ENCODE data around the gene DVL2. TPM values are rescaled to one million over a fixed set of nuclear protein-coding genes. Genes with fewer than 3 reads are reported as not detected.
A peak's percentile ranks its signal among the peaks of the same experiment; 100 is the strongest.

The DVL2 gene
- total RNA-seq, 1 experiment from 2014 or later: 75.0 TPM

GRCh38 chr17:7213895-7214299 is 20.4 kb downstream of the DVL2 start:
- Histone ChIP-seq H3K4me3 (ENCODE audit: insufficient read depth, low read depth, low read length) (peak overlapping the region; percentile 46), H3K36me3 (replicated peaks; ENCODE audit: control insufficient read depth, insufficient read depth, low read length) (no peaks in the 10 kb centered on the region), H3K27me3 (ENCODE audit: control insufficient read depth, insufficient read depth, low read length) (no peaks in the 10 kb centered on the region)
- peak; percentile 92 for DNase-seq

- DNase-seq: peak; percentile 89
- Histone ChIP-seq H3K4me3 (ENCODE audit: insufficient read depth, low read depth, low read length) (peak overlapping the region; percentile 48), H3K36me3 (replicated peaks; ENCODE audit: control insufficient read depth, insufficient read depth, low read length) (no peaks in the 10 kb centered on the region), H3K27me3 (ENCODE audit: control insufficient read depth, insufficient read depth, low read length) (no peaks in the 10 kb centered on the region)
Measured at GRCh38 chr17:7211491-7212273, 22.6 kb downstream of the DVL2 start.

GRCh38 chr17:7208754-7209460 is 25.4 kb downstream of the DVL2 start:
- no peak overlapping the region for H3K4me3 ChIP-seq (ENCODE audit: insufficient read depth, low read depth, low read length)
- H3K36me3 ChIP-seq (replicated peaks; ENCODE audit: control insufficient read depth, insufficient read depth, low read length): no peaks in the 10 kb centered on the region; the same call in 1 of the 2 replicates
- DNase-seq: no peak
- H3K27me3 ChIP-seq (ENCODE audit: control insufficient read depth, insufficient read depth, low read length): no peaks in the 10 kb centered on the region

- Histone ChIP-seq H3K36me3 (replicated peaks; ENCODE audit: control insufficient read depth, insufficient read depth, low read length) (peaks cover 7% of the 10 kb centered on the region), H3K27me3 (ENCODE audit: control insufficient read depth, insufficient read depth, low read length) (no peaks in the 10 kb centered on the region), H3K4me3 (ENCODE audit: insufficient read depth, low read depth, low read length) (peak overlapping the region; percentile 38)
- peak; percentile 92 for DNase-seq
Measured at GRCh38 chr17:7208027-7208571, 26.2 kb downstream of the DVL2 start.

- H3K27me3 ChIP-seq (ENCODE audit: control insufficient read depth, insufficient read depth, low read length): no peaks in the 10 kb centered on the region
- H3K4me3 ChIP-seq (ENCODE audit: insufficient read depth, low read depth, low read length): peak overlapping the region; percentile 38
- no peak for DNase-seq
- H3K36me3 ChIP-seq (replicated peaks; ENCODE audit: control insufficient read depth, insufficient read depth, low read length): peaks cover 13% of the 10 kb centered on the region
Measured at GRCh38 chr17:7207120-7208001, 27.0 kb downstream of the DVL2 start.

GRCh38 chr17:7205561-7205960 is 28.8 kb downstream of the DVL2 start:
- DNase-seq: no peak
- Histone ChIP-seq H3K36me3 (replicated peaks; ENCODE audit: control insufficient read depth, insufficient read depth, low read length) (peaks cover 18% of the 10 kb centered on the region), H3K27me3 (ENCODE audit: control insufficient read depth, insufficient read depth, low read length) (no peaks in the 10 kb centered on the region), H3K4me3 (ENCODE audit: insufficient read depth, low read depth, low read length) (peak overlapping the region; percentile 61; the same call in 1 of the 2 replicates)

GRCh38 chr17:7204828-7205461 is 29.4 kb downstream of the DVL2 start:
- Histone ChIP-seq H3K27me3 (ENCODE audit: control insufficient read depth, insufficient read depth, low read length) (no peaks in the 10 kb centered on the region), H3K4me3 (ENCODE audit: insufficient read depth, low read depth, low read length) (peak overlapping the region; percentile 61), H3K36me3 (replicated peaks; ENCODE audit: control insufficient read depth, insufficient read depth, low read length) (peaks cover 18% of the 10 kb centered on the region)
- peak; percentile 99 for DNase-seq

GRCh38 chr17:7204336-7204735 is 30.0 kb downstream of the DVL2 start:
- peak overlapping the region; percentile 61; the same call in 1 of the 2 replicates for H3K4me3 ChIP-seq (ENCODE audit: insufficient read depth, low read depth, low read length)
- peaks cover 18% of the 10 kb centered on the region for H3K36me3 ChIP-seq (replicated peaks; ENCODE audit: control insufficient read depth, insufficient read depth, low read length)
- peak; percentile 70 for DNase-seq
- no peaks in the 10 kb centered on the region for H3K27me3 ChIP-seq (ENCODE audit: control insufficient read depth, insufficient read depth, low read length)

- no peaks in the 10 kb centered on the region for H3K27me3 ChIP-seq (ENCODE audit: control insufficient read depth, insufficient read depth, low read length)
- no peak for DNase-seq
- peaks cover 18% of the 10 kb centered on the region for H3K36me3 ChIP-seq (replicated peaks; ENCODE audit: control insufficient read depth, insufficient read depth, low read length)
- H3K4me3 ChIP-seq (ENCODE audit: insufficient read depth, low read depth, low read length): no peak overlapping the region
Measured at GRCh38 chr17:7203391-7203790, 30.9 kb downstream of the DVL2 start.

- Histone ChIP-seq H3K27me3 (ENCODE audit: control insufficient read depth, insufficient read depth, low read length) (no peaks in the 10 kb centered on the region), H3K4me3 (ENCODE audit: insufficient read depth, low read depth, low read length) (no peak overlapping the region), H3K36me3 (replicated peaks; ENCODE audit: control insufficient read depth, insufficient read depth, low read length) (peaks cover 19% of the 10 kb centered on the region)
- no peak for DNase-seq
Measured at GRCh38 chr17:7196651-7197401, 37.5 kb downstream of the DVL2 start.

- Histone ChIP-seq H3K27me3 (ENCODE audit: control insufficient read depth, insufficient read depth, low read length) (no peaks in the 10 kb centered on the region), H3K36me3 (replicated peaks; ENCODE audit: control insufficient read depth, insufficient read depth, low read length) (peaks cover 21% of the 10 kb centered on the region), H3K4me3 (ENCODE audit: insufficient read depth, low read depth, low read length) (no peak overlapping the region)
- no peak for DNase-seq
Measured at GRCh38 chr17:7195971-7196370, 38.3 kb downstream of the DVL2 start.

- DNase-seq: peak; percentile 40
Measured at GRCh38 chr17:7192271-7192937, 41.9 kb downstream of the DVL2 start.

More at GRCh38 chr17:7192271-7192937, 41.9 kb downstream of the DVL2 start:
- Histone ChIP-seq H3K4me3 (ENCODE audit: insufficient read depth, low read depth, low read length) (no peak overlapping the region), H3K27me3 (ENCODE audit: control insufficient read depth, insufficient read depth, low read length) (no peaks in the 10 kb centered on the region), H3K36me3 (replicated peaks; ENCODE audit: control insufficient read depth, insufficient read depth, low read length) (peaks cover 24% of the 10 kb centered on the region)

Data from H7 (cell line).